Measurements from ENCODE around the gene RPGRIP1L.

The RPGRIP1L gene

GRCh38 chr16:53643474-53643873 is 60.2 kb downstream of the RPGRIP1L start:
- DNase-seq, result no peak

GRCh38 chr16:53642094-53642493 is 61.6 kb downstream of the RPGRIP1L start:
- DNase-seq, result no peak

GRCh38 chr16:53636978-53637377 is 66.7 kb downstream of the RPGRIP1L start:
- no peak for DNase-seq

GRCh38 chr16:53632526-53632925 is 71.1 kb downstream of the RPGRIP1L start:
- no peak for DNase-seq

- no peak for DNase-seq
Observed at GRCh38 chr16:53631236-53632025, 72.2 kb downstream of the RPGRIP1L start.

- DNase-seq, result no peak
Observed at GRCh38 chr16:53629607-53630312, 73.9 kb downstream of the RPGRIP1L start.

GRCh38 chr16:53629151-53629550 is 74.5 kb downstream of the RPGRIP1L start:
- DNase-seq, result no peak

GRCh38 chr16:53626811-53627210 is 76.8 kb downstream of the RPGRIP1L start:
- DNase-seq, result no peak

GRCh38 chr16:53626161-53626560 is 77.5 kb downstream of the RPGRIP1L start:
- DNase-seq, result no peak

- no peak for DNase-seq
Observed at GRCh38 chr16:53625221-53625620, 78.4 kb downstream of the RPGRIP1L start.

GRCh38 chr16:53622315-53622714 is 81.3 kb downstream of the RPGRIP1L start:
- no peak for DNase-seq

- DNase-seq, result no peak
Observed at GRCh38 chr16:53620476-53620875, 83.2 kb downstream of the RPGRIP1L start.

- no peak for DNase-seq
Observed at GRCh38 chr16:53619235-53619634, 84.4 kb downstream of the RPGRIP1L start.

GRCh38 chr16:53614346-53614745 is 89.3 kb downstream of the RPGRIP1L start:
- no peak for DNase-seq

- no peak for DNase-seq
Observed at GRCh38 chr16:53612003-53612402, 91.7 kb downstream of the RPGRIP1L start.

GRCh38 chr16:53611179-53611696 is 92.4 kb downstream of the RPGRIP1L start:
- DNase-seq, result no peak

GRCh38 chr16:53609536-53609935 is 94.1 kb downstream of the RPGRIP1L start:
- no peak for DNase-seq

GRCh38 chr16:53608094-53608493 is 95.6 kb downstream of the RPGRIP1L start:
- DNase-seq, result no peak

GRCh38 chr16:53605831-53606400 is 97.7 kb downstream of the RPGRIP1L start:
- DNase-seq, result no peak

GRCh38 chr16:53605356-53605755 is 98.3 kb downstream of the RPGRIP1L start:
- DNase-seq, result no peak

- no peak for DNase-seq
Observed at GRCh38 chr16:53601961-53602360, 101.7 kb downstream of the RPGRIP1L start.

GRCh38 chr16:53600616-53601015 is 103.0 kb downstream of the RPGRIP1L start:
- DNase-seq, result no peak

- no peak for DNase-seq
Observed at GRCh38 chr16:53600126-53600525, 103.5 kb downstream of the RPGRIP1L start.

GRCh38 chr16:53599548-53599947 is 104.1 kb downstream of the RPGRIP1L start:
- DNase-seq, result no peak

All from DMS79 (cell line).